ENCODE data around the gene SLC8A1. TPM values are rescaled to one million over a fixed set of nuclear protein-coding genes. Genes with fewer than 3 reads are reported as not detected.
"Not testable (repeated sequence)": the region's sequence is repeated elsewhere in the genome, so short reads cannot be mapped to it uniquely, and the experiment has no call there.

Gene SLC8A1
- total and polyA plus RNA-seq, 9 donors: 1.3 to 19.7 (median 7.7) TPM

DNA sequence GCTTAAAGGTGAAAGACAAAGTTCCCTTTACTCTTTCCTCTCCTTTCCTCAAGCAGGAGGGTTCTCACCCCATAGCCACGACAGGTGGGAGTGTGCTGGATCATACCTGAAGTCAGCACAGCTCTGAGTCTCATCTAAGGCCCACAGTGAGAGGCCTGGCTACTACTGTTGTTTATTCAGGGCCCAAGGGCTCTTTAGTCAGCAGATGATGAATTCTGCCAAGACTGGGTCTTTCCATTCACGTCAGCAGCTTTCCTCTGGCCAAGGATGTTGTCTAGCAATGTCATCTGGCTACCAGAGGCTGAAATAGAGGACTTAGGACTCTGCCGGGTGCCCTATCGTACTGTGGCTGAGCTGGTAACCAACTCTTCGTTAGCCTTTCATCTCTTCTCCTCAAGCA is 364.5 kb downstream of the SLC8A1 start:
- no peak for DNase-seq
- no peaks in the 10 kb centered on the region for H3K9me3 ChIP-seq
- WGBS, 3 donors: 79 to 91% (median 80%) methylated on average over 5 of the region's 5 CpGs
- no peaks in the 10 kb centered on the region for H3K27me3 ChIP-seq
- H3K4me1 ChIP-seq (ENCODE audit: insufficient read depth): no peaks in the 10 kb centered on the region
- TF ChIP-seq, protein P1, sequence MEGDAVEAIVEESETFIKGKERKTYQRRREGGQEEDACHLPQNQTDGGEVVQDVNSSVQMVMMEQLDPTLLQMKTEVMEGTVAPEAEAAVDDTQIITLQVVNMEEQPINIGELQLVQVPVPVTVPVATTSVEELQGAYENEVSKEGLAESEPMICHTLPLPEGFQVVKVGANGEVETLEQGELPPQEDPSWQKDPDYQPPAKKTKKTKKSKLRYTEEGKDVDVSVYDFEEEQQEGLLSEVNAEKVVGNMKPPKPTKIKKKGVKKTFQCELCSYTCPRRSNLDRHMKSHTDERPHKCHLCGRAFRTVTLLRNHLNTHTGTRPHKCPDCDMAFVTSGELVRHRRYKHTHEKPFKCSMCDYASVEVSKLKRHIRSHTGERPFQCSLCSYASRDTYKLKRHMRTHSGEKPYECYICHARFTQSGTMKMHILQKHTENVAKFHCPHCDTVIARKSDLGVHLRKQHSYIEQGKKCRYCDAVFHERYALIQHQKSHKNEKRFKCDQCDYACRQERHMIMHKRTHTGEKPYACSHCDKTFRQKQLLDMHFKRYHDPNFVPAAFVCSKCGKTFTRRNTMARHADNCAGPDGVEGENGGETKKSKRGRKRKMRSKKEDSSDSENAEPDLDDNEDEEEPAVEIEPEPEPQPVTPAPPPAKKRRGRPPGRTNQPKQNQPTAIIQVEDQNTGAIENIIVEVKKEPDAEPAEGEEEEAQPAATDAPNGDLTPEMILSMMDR (IDR thresholded peaks at IDR 0.05): no peak
- TF ChIP-seq EP300 (IDR thresholded peaks at IDR 0.05): no peak
- TF ChIP-seq POLR2A (IDR thresholded peaks at IDR 0.05): no peak
- H3K27ac ChIP-seq: no peak overlapping the region
- no peak overlapping the region for H3K4me3 ChIP-seq
- intact Hi-C loops (cut with DNase I): no loop called here
- H3K36me3 ChIP-seq: no peaks in the 10 kb centered on the region

GRCh38 chr2:40085786-40086185 is 366.1 kb downstream of the SLC8A1 start:
- H3K36me3 ChIP-seq: no peaks in the 10 kb centered on the region
- intact Hi-C loops (cut with DNase I): no loop called here
- WGBS, 3 donors: 93 to 97% (median 93%) methylated on average over 2 of the region's 2 CpGs
- H3K27me3 ChIP-seq: no peaks in the 10 kb centered on the region
- no peaks in the 10 kb centered on the region for H3K9me3 ChIP-seq
- TF ChIP-seq, protein P1 (IDR thresholded peaks at IDR 0.05): no peak
- TF ChIP-seq POLR2A (IDR thresholded peaks at IDR 0.05) (no peak), EP300 (IDR thresholded peaks at IDR 0.05) (no peak)
- H3K4me3 ChIP-seq: no peak overlapping the region
- no peak for DNase-seq
- H3K4me1 ChIP-seq (ENCODE audit: insufficient read depth): no peaks in the 10 kb centered on the region
- no peak overlapping the region for H3K27ac ChIP-seq

- H3K4me1 ChIP-seq (ENCODE audit: insufficient read depth); DNase-seq; intact Hi-C loops (cut with DNase I); H3K4me3 ChIP-seq; H3K27ac ChIP-seq; H3K9me3 ChIP-seq; H3K36me3 ChIP-seq; H3K27me3 ChIP-seq: not testable (repeated sequence)
Observed at GRCh38 chr2:40073336-40073735, 378.6 kb downstream of the SLC8A1 start.

- Histone ChIP-seq H3K27me3 (no peaks in the 10 kb centered on the region), H3K27ac (no peak overlapping the region), H3K4me3 (no peak overlapping the region), H3K36me3 (no peaks in the 10 kb centered on the region), H3K9me3 (no peaks in the 10 kb centered on the region), H3K4me1 (ENCODE audit: insufficient read depth) (no peaks in the 10 kb centered on the region)
- intact Hi-C loops (cut with DNase I): no loop called here
- 93 to 95% (median 94%) methylated on average over 12 of the region's 12 CpGs for WGBS, 3 donors
- no peak for DNase-seq
- TF ChIP-seq EP300 (IDR thresholded peaks at IDR 0.05) (no peak), POLR2A (IDR thresholded peaks at IDR 0.05) (no peak)
- TF ChIP-seq, protein P1 (IDR thresholded peaks at IDR 0.05): no peak
Observed at GRCh38 chr2:40072442-40073232, 379.3 kb downstream of the SLC8A1 start.

GRCh38 chr2:40062381-40062780 is 389.5 kb downstream of the SLC8A1 start:
- intact Hi-C loops (cut with DNase I): no loop called here
- 66 to 71% (median 69%) methylated on average over 1 of the region's 1 CpG for WGBS, 3 donors
- TF ChIP-seq EP300 (IDR thresholded peaks at IDR 0.05): no peak
- TF ChIP-seq, protein P1 (IDR thresholded peaks at IDR 0.05): no peak
- no peak overlapping the region for H3K4me3 ChIP-seq
- H3K9me3 ChIP-seq: no peaks in the 10 kb centered on the region
- no peaks in the 10 kb centered on the region for H3K27me3 ChIP-seq
- H3K4me1 ChIP-seq (ENCODE audit: insufficient read depth): no peaks in the 10 kb centered on the region
- no peak overlapping the region for H3K27ac ChIP-seq
- no peak for DNase-seq
- H3K36me3 ChIP-seq: no peaks in the 10 kb centered on the region
